Measurements from ENCODE around the gene GUSB. TPM values are rescaled to one million over a fixed set of nuclear protein-coding genes. Genes with fewer than 3 reads are reported as not detected.
A peak's percentile ranks its signal among the peaks of the same experiment; 100 is the strongest.
"Not testable (repeated sequence)": the region's sequence is repeated elsewhere in the genome, so short reads cannot be mapped to it uniquely, and the experiment has no call there.

Gene GUSB
- total RNA-seq, 1 experiment from 2014 or later = 65.6 TPM

GRCh38 chr7:65953001-65953720 is 28.9 kb downstream of the GUSB start:
- intact Hi-C loops (cut with micrococcal nuclease; ENCODE audit: unreplicated experiment) = no loop called here
- Histone ChIP-seq H3K9me3 (ENCODE audit: low read depth, low read length, poor library complexity, severe bottlenecking) (no peaks in the 10 kb centered on the region), H3K4me1 (ENCODE audit: insufficient read depth, low read length, poor library complexity, severe bottlenecking) (peaks cover 3% of the 10 kb centered on the region), H3K27ac (ENCODE audit: low read depth, low read length, poor library complexity, severe bottlenecking) (no peak overlapping the region), H3K4me3 (ENCODE audit: low read depth, low read length, poor library complexity, severe bottlenecking) (no peak overlapping the region), H3K27me3 (replicated peaks; ENCODE audit: insufficient read depth, low read depth, low read length, poor library complexity) (no peaks in the 10 kb centered on the region), H3K36me3 (ENCODE audit: insufficient read depth, low read length, poor library complexity, severe bottlenecking) (peaks cover 11% of the 10 kb centered on the region)
- ChIA-PET POLR2A (ENCODE audit: low non-redundant PET) (interaction anchor here (0.8 kb wide), 1 partner anchor 282 kb away, joined by 3 read pairs; no protein-coding TSS in a partner anchor), CTCF (no interaction called here)
- BruUV-seq (replicated peaks) = no TSS peak
- TF ChIP-seq EZH2 (IDR thresholded peaks at IDR 0.05; ENCODE audit: borderline replicate concordance, low read depth, low read length, poor library complexity, severe bottlenecking) (no peak), CTCF (conservative IDR thresholded peaks at IDR 0.05; ENCODE audit: low read depth, low read length) (no peak)
- DNase-seq (ENCODE audit: low spot score) = no peak

DNA sequence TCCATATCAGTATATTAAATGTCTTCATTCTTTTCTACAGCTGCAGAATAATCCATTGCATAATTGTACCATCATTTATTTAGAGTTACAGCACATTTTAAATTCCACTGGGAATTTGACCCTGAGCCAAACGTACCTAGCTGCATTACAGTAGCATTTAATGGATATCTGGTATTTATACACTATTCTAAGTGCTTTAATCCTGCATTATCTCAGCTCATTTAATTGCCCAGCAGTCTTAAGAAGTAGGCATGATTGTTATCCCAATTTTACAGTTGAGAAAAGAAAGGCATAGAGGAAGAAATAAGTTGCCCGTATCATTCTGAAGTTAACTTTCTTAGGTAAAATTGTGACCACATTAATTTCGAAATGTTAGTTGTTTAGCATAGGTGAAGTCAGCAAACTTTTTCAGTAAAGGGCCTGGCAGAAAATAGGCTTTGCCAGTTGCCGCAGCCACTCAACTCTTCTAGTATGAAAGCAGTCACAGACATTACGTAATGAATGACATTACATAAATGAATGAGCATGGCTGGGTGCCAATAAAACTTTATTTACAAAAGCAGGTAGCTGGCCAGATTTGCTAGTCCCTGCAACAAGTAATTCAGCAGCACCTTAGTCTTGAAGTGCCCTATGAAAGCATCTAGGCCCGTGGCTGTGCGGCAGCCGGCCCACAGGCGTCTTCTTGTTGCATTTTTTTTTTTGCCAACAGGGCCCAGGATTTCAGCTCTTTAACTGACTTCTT is 30.0 kb downstream of the GUSB start:
- peaks cover 3% of the 10 kb centered on the region for H3K4me1 ChIP-seq (ENCODE audit: insufficient read depth, low read length, poor library complexity, severe bottlenecking)
- TF ChIP-seq CTCF (conservative IDR thresholded peaks at IDR 0.05; ENCODE audit: low read depth, low read length) (no peak), EZH2 (IDR thresholded peaks at IDR 0.05; ENCODE audit: borderline replicate concordance, low read depth, low read length, poor library complexity, severe bottlenecking) (no peak)
- peak; percentile 30 for DNase-seq (ENCODE audit: low spot score)
- POLR2A ChIA-PET (ENCODE audit: low non-redundant PET) = interaction anchor here (0.9 kb wide), 1 partner anchor 133 kb away, joined by 7 read pairs; no protein-coding TSS in a partner anchor
- no peaks in the 10 kb centered on the region for H3K27me3 ChIP-seq (replicated peaks; ENCODE audit: insufficient read depth, low read depth, low read length, poor library complexity)
- CTCF ChIA-PET = no interaction called here
- H3K9me3 ChIP-seq (ENCODE audit: low read depth, low read length, poor library complexity, severe bottlenecking) = no peaks in the 10 kb centered on the region
- no peak overlapping the region for H3K27ac ChIP-seq (ENCODE audit: low read depth, low read length, poor library complexity, severe bottlenecking)
- no peak overlapping the region for H3K4me3 ChIP-seq (ENCODE audit: low read depth, low read length, poor library complexity, severe bottlenecking)
- H3K36me3 ChIP-seq (ENCODE audit: insufficient read depth, low read length, poor library complexity, severe bottlenecking) = peaks cover 7% of the 10 kb centered on the region
- BruUV-seq (replicated peaks) = no TSS peak
- intact Hi-C loops (cut with micrococcal nuclease; ENCODE audit: unreplicated experiment) = no loop called here

DNA sequence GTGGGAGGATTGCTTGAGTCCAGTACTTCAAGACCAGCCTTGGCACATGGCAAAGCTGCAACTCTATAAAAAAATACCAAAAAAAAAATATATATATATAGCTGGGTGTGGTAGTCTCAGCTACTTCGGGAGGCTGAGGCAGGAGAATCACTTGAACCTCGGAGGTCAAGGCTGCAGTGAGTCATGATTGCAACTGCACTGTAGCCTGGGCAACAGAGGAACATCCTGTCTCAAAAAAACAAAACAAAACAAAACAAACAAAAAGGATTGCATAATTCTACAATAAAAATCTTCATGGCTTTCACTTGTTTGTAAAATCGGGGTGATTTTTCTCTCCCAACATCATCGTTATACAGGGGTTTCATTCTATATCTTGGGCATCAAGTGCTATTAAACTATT is 35.1 kb downstream of the GUSB start:
- no peaks in the 10 kb centered on the region for H3K36me3 ChIP-seq (ENCODE audit: insufficient read depth, low read length, poor library complexity, severe bottlenecking)
- no TSS peak for BruUV-seq (replicated peaks)
- no peak overlapping the region for H3K4me3 ChIP-seq (ENCODE audit: low read depth, low read length, poor library complexity, severe bottlenecking)
- no peak for TF ChIP-seq EZH2 (IDR thresholded peaks at IDR 0.05; ENCODE audit: borderline replicate concordance, low read depth, low read length, poor library complexity, severe bottlenecking)
- no peak for TF ChIP-seq CTCF (conservative IDR thresholded peaks at IDR 0.05; ENCODE audit: low read depth, low read length)
- no peak for DNase-seq (ENCODE audit: low spot score)
- ChIA-PET CTCF (no interaction called here), POLR2A (ENCODE audit: low non-redundant PET) (no interaction called here)
- H3K4me1 ChIP-seq (ENCODE audit: insufficient read depth, low read length, poor library complexity, severe bottlenecking) = peaks cover 3% of the 10 kb centered on the region
- intact Hi-C loops (cut with micrococcal nuclease; ENCODE audit: unreplicated experiment) = no loop called here
- no peaks in the 10 kb centered on the region for H3K27me3 ChIP-seq (replicated peaks; ENCODE audit: insufficient read depth, low read depth, low read length, poor library complexity)
- no peak overlapping the region for H3K27ac ChIP-seq (ENCODE audit: low read depth, low read length, poor library complexity, severe bottlenecking)
- H3K9me3 ChIP-seq (ENCODE audit: low read depth, low read length, poor library complexity, severe bottlenecking) = no peaks in the 10 kb centered on the region

GRCh38 chr7:65945787-65946186 is 36.2 kb downstream of the GUSB start:
- H3K36me3 ChIP-seq (ENCODE audit: insufficient read depth, low read length, poor library complexity, severe bottlenecking); CTCF ChIA-PET; POLR2A ChIA-PET (ENCODE audit: low non-redundant PET); DNase-seq (ENCODE audit: low spot score); H3K4me3 ChIP-seq (ENCODE audit: low read depth, low read length, poor library complexity, severe bottlenecking); BruUV-seq (replicated peaks); H3K27me3 ChIP-seq (replicated peaks; ENCODE audit: insufficient read depth, low read depth, low read length, poor library complexity); H3K4me1 ChIP-seq (ENCODE audit: insufficient read depth, low read length, poor library complexity, severe bottlenecking); H3K9me3 ChIP-seq (ENCODE audit: low read depth, low read length, poor library complexity, severe bottlenecking); H3K27ac ChIP-seq (ENCODE audit: low read depth, low read length, poor library complexity, severe bottlenecking); intact Hi-C loops (cut with micrococcal nuclease; ENCODE audit: unreplicated experiment): not testable (repeated sequence)

Data from A673 (cell line).